A549 (cell line): ENCODE measurements around the gene STAMBPL1. TPM values are rescaled to one million over a fixed set of nuclear protein-coding genes. Genes with fewer than 3 reads are reported as not detected.

ENCODE experiments used
- ATAC-seq, 2 experiments: fragments of 200-7000 bp in 1 of 2; fragments of >200 bp in 1 of 2; cut with Nextera tagmentation in 1 of 2; cut with Tn5 transposase in 1 of 2; 3 replicates each; pipeline versions ENCODE4 v1.8.0 to v1.9.1; 2018 to 2020; ENCODE audit warnings: mild to moderate bottlenecking in 1 of 2, moderate library complexity in 1 of 2
- CTCF ChIA-PET: fragments of 300-600 bp; sonication (Branson Sonifier 250); formaldehyde crosslinking; extraction: SDS; loops from one replicate; lab custom pipeline; 2021; ENCODE audit warnings: antibody characterized with exemption, inconsistent platforms; lab: Yijun Ruan, JAX
- POLR2A ChIA-PET: fragments of 350-600 bp; formaldehyde crosslinking; extraction: SDS; loops from one replicate; lab custom pipeline; 2021; ENCODE audit warnings: antibody characterized with exemption, inconsistent platforms; lab: Yijun Ruan, JAX
- DNase-seq, 2 experiments: peaks; one replicate each; pipeline versions ENCODE4 v3.0.0 to v3.0.0-alpha.2; 2011 to 2016; ENCODE audit warnings: low read depth in 1 of 2, low spot score in 1 of 2
- FAIRE-seq: peaks from 2 replicates; lab custom pipeline; 2011; peaks lifted over from hg19 to GRCh38; lab: Jason Lieb, UNC
- H3K27ac ChIP-seq, 2 experiments: fragments of >200 bp; sonication (Bioruptor Twin); formaldehyde crosslinking; 3 replicates each; pipeline ENCODE4 v1.5.1; 2016 to 2017
- H3K4me1 ChIP-seq: fragments of >200 bp; sonication (Bioruptor Twin); formaldehyde crosslinking; 3 replicates; pipeline ENCODE4 v1.6.1; 2016
- H3K4me2 ChIP-seq: fragments of >200 bp; sonication (Bioruptor Twin); formaldehyde crosslinking; 3 replicates; pipeline ENCODE4 v1.6.1; 2016
- H3K4me3 ChIP-seq: fragments of >200 bp; sonication (Bioruptor Twin); formaldehyde crosslinking; 3 replicates; pipeline ENCODE4 v1.5.1; 2016
- H3K9me3 ChIP-seq: fragments of >200 bp; sonication (Bioruptor Twin); formaldehyde crosslinking; 3 replicates; pipeline ENCODE4 v1.6.1; 2016
- BCL3 ChIP-seq: fragments of >200 bp; sonication (Bioruptor Twin); formaldehyde crosslinking; IDR thresholded peaks from 3 replicates; pipeline ENCODE4 v1.6.1; 2016
- CBX8 ChIP-seq: fragments of 200-600 bp; sonication (generic); IDR thresholded peaks from 2 replicates; pipeline ENCODE4 v1.6.1; 2016
- E2F6 ChIP-seq: IDR thresholded peaks from 2 replicates; pipeline ENCODE4 v1.6.1; 2012; ENCODE audit warnings: low read depth, borderline replicate concordance
- EHF ChIP-seq: fragments of 250-450 bp; sonication (Bioruptor Pico); IDR thresholded peaks from 2 replicates; pipeline ENCODE4 v1.5.0; 2020; ENCODE audit warnings: mild to moderate bottlenecking
- EHMT2 ChIP-seq: fragments of 200-600 bp; sonication (generic); IDR thresholded peaks from 2 replicates; pipeline ENCODE4 v1.6.1; 2016; ENCODE audit warnings: antibody characterized with exemption, low read depth, mild to moderate bottlenecking, moderate library complexity
- HES2 ChIP-seq: fragments of >200 bp; sonication (Bioruptor Twin); formaldehyde crosslinking; IDR thresholded peaks from 2 replicates; pipeline ENCODE4 v1.6.1; 2016
- MAFK ChIP-seq: fragments of 450-650 bp; IDR thresholded peaks from 2 replicates; pipeline ENCODE4 v1.6.1; 2014; ENCODE audit not compliant: partially characterized antibody
- MYC ChIP-seq: IDR thresholded peaks from 2 replicates; pipeline ENCODE4 v1.6.1; 2012; ENCODE audit warnings: mild to moderate bottlenecking, inconsistent platforms, low read length, improper control_type of control experiment, borderline replicate concordance
- NR3C1 ChIP-seq: fragments of >200 bp; sonication (Bioruptor Twin); formaldehyde crosslinking; IDR thresholded peaks from 3 replicates; pipeline ENCODE4 v1.6.1; 2017
- PBX3 ChIP-seq: IDR thresholded peaks from 2 replicates; pipeline ENCODE4 v1.6.1; 2012
- PHF8 ChIP-seq: fragments of 200-600 bp; sonication (generic); IDR thresholded peaks from 2 replicates; pipeline ENCODE4 v1.6.1; 2016; ENCODE audit warnings: low read depth, mild to moderate bottlenecking, antibody characterized with exemption, moderate library complexity, borderline replicate concordance
- RAD21 ChIP-seq, 2 experiments: fragments of >200 bp in 1 of 2; sonication (Bioruptor Twin) in 1 of 2; formaldehyde crosslinking in 1 of 2; IDR thresholded peaks in 1 of 2; conservative IDR thresholded peaks in 1 of 2; 2 replicates in 1 of 2; 3 replicates in 1 of 2; pipeline ENCODE4 v1.6.1; 2012 to 2018; ENCODE audit warnings: inconsistent platforms in 1 of 2
- REST ChIP-seq: fragments of 200-600 bp; sonication (generic); IDR thresholded peaks from 2 replicates; pipeline ENCODE4 v1.6.1; 2016; ENCODE audit warnings: antibody characterized with exemption, mild to moderate bottlenecking, moderate library complexity
- ZFP36 ChIP-seq: fragments of 450-650 bp; IDR thresholded peaks from 2 replicates; pipeline ENCODE4 v1.6.1; 2014; ENCODE audit warnings: borderline replicate concordance; ENCODE audit not compliant: partially characterized antibody
- ZNF302 ChIP-seq: fragments of 250-450 bp; sonication (Bioruptor Pico); IDR thresholded peaks from 2 replicates; pipeline ENCODE4 v1.9.0; 2021; ENCODE audit warnings: inconsistent platforms, mild to moderate bottlenecking, moderate library complexity
- WGBS: methylation state at CpG from one replicate; pipeline ENCODE4 v1.1.6; 2017; ENCODE audit errors: missing lambda C conversion rate; 5-methylcytosine and 5-hydroxymethylcytosine counted together
- polyA plus RNA-seq, 4 experiments: library from polyadenylated mRNA; depleted of rRNA in 3 of 4; stranded (reverse); fragments of >200 nt; fragmentation: RNase III in 1 of 4; extraction: RNeasy Plus Mini Kit Qiagen cat#74134 plus additional on column Dnase treatment in 1 of 4; gene quantifications; 2 replicates in 3 of 4; 3 replicates in 1 of 4; pipeline ENCODE4 v1.2.3, GENCODE V29; 2011 to 2017

Gene STAMBPL1
- polyA plus RNA-seq, 2 of the 4 experiments (the other 2 are of a cell fraction): 29.0 to 32.1 TPM

- peaks cover under 1% of the 10 kb centered on the region; the same call in 1 of the 3 replicates for H3K4me1 ChIP-seq
- 74% methylated on average over 9 of the region's 9 CpGs for WGBS
- DNase-seq (no peak), FAIRE-seq (no peak), ATAC-seq (no peak)
- no peak overlapping the region for H3K27ac ChIP-seq
- TF ChIP-seq E2F6: no peak
- no peak for TF ChIP-seq EHMT2
- H3K4me2 ChIP-seq: no peak overlapping the region
- ChIA-PET POLR2A (no interaction called here), CTCF (interaction anchor here (0.6 to 18.3 kb wide), 5 partner anchors 21 to 481 kb away, joined by 3 to 397 read pairs (median 3); no protein-coding TSS in a partner anchor)
- H3K9me3 ChIP-seq: no peaks in the 10 kb centered on the region
- no peak overlapping the region for H3K4me3 ChIP-seq
These were observed 49.3 kb upstream of the STAMBPL1 start for GRCh38 chr10:88830643-88831268.

- CTCF ChIA-PET: interaction anchor here (1.1 to 18.3 kb wide), 7 partner anchors 10 to 266 kb away, joined by 3 to 397 read pairs (median 3); no protein-coding TSS in a partner anchor
- POLR2A ChIA-PET: no interaction called here
- H3K4me1 ChIP-seq: peaks cover 4% of the 10 kb centered on the region; the same call in 1 of the 3 replicates
- 57% methylated on average over 8 of the region's 8 CpGs for WGBS
- no peak overlapping the region for H3K4me3 ChIP-seq
- DNase-seq (no peak), ATAC-seq (no peak), FAIRE-seq (no peak)
- TF ChIP-seq ZNF302 (CRISPR knock-in tag) (no peak), EHF (CRISPR knock-in tag) (no peak), REST (no peak), NR3C1 (no peak), MAFK (no peak)
- H3K27ac ChIP-seq: no peak overlapping the region
- H3K9me3 ChIP-seq: no peaks in the 10 kb centered on the region
- H3K4me2 ChIP-seq: no peak overlapping the region
These were observed 48.3 kb upstream of the STAMBPL1 start for GRCh38 chr10:88831709-88832108.

GRCh38 chr10:88832376-88832775 is 47.7 kb upstream of the STAMBPL1 start:
- H3K4me2 ChIP-seq: no peak overlapping the region
- DNase-seq (no peak), FAIRE-seq (no peak)
- TF ChIP-seq E2F6: no peak
- TF ChIP-seq, all 56 proteins: peak for 0
- H3K4me3 ChIP-seq: no peak overlapping the region
- ChIA-PET POLR2A (no interaction called here), CTCF (interaction anchor here (1.1 to 18.3 kb wide), 4 partner anchors 11 to 267 kb away, joined by 3 to 397 read pairs (median 6); no protein-coding TSS in a partner anchor)
- H3K4me1 ChIP-seq: peaks cover 4% of the 10 kb centered on the region; the same call in 1 of the 3 replicates
- H3K9me3 ChIP-seq: no peaks in the 10 kb centered on the region
- no peak for ATAC-seq
- no peak overlapping the region for H3K27ac ChIP-seq

GRCh38 chr10:88833156-88833555 is 46.9 kb upstream of the STAMBPL1 start:
- ATAC-seq (no peak), DNase-seq (no peak), FAIRE-seq (no peak)
- CTCF ChIA-PET: interaction anchor here (1.9 to 18.3 kb wide), 4 partner anchors 11 to 98 kb away, joined by 8 to 397 read pairs (median 64); partner anchors contain the start of gene STAMBPL1
- H3K4me3 ChIP-seq: no peak overlapping the region
- peaks cover 4% of the 10 kb centered on the region; the same call in 1 of the 3 replicates for H3K4me1 ChIP-seq
- 88% methylated on average over 2 of the region's 2 CpGs for WGBS
- no peaks in the 10 kb centered on the region for H3K9me3 ChIP-seq
- H3K4me2 ChIP-seq: no peak overlapping the region
- H3K27ac ChIP-seq: no peak overlapping the region
- POLR2A ChIA-PET: no interaction called here
- TF ChIP-seq PHF8 (no peak), ZNF302 (CRISPR knock-in tag) (no peak), BCL3 (no peak), RAD21 (conservative IDR thresholded peaks at IDR 0.05 in 1 of 2, IDR thresholded peaks at IDR 0.05 in 1 of 2) (no peak), ZFP36 (no peak), HES2 (no peak), EHF (CRISPR knock-in tag) (no peak), CBX8 (no peak), PBX3 (no peak), MYC (no peak), REST (no peak)
